ENCODE results near the gene GFOD1. TPM values are rescaled to one million over a fixed set of nuclear protein-coding genes. Genes with fewer than 3 reads are reported as not detected.
"Not testable (repeated sequence)": the region's sequence is repeated elsewhere in the genome, so short reads cannot be mapped to it uniquely, and the experiment has no call there.

GFOD1 gene
- total RNA-seq, 1 experiment from 2014 or later, result 6.1 TPM

DNA sequence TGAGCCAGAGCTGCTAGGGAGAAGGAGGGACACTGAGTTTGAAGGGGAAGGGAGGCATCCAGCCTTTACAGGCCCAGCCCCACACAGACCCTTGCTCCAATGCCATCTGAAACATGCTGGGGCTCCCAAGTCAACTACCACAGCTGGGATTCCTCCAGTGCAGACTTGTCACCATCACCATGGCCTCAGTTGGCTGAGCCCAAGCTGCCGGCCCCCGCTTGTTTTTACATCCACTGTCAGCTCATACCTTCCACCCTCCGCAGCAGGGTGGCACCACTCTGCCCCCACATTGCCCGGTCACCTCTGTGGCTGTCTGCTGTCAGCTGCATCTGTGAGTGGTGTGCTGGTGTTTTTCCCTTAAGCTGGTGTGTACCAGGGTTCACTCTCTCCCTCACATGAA is 26.1 kb downstream of the GFOD1 start:
- H2AK5ac ChIP-seq (ENCODE audit: insufficient read length, low read length), result no peak overlapping the region
- H3K4me1 ChIP-seq (ENCODE audit: insufficient read depth, low read length), result peaks cover 18% of the 10 kb centered on the region
- Mint-ChIP-seq H3K4me3 (no peak overlapping the region), H3K36me3 (ENCODE audit: insufficient read depth in 1 of 3, low read depth in 3 of 3) (no peaks in the 10 kb centered on the region), H3K27me3 (ENCODE audit: low read depth) (no peaks in the 10 kb centered on the region), H3K9me3 (no peaks in the 10 kb centered on the region), H3K27ac (peak overlapping the region in 1 of 3 experiments; percentile 53; a peak in 1 of 7 replicates), H3K4me1 (peaks cover 43 to 55% of the 10 kb centered on the region in 2 experiments)
- no peak overlapping the region for H3T11ph ChIP-seq (ENCODE audit: low read length)
- H3K23ac ChIP-seq (ENCODE audit: insufficient read length, low read depth, low read length), result no peak overlapping the region
- no peak overlapping the region for H2AFZ ChIP-seq (ENCODE audit: low read length)
- no peak overlapping the region for H2BK15ac ChIP-seq (ENCODE audit: low read depth, low read length)
- no peak overlapping the region for H3K4ac ChIP-seq (ENCODE audit: low read depth, low read length)
- H3K9me3 ChIP-seq (ENCODE audit: control insufficient read depth, low read depth, low read length), result no peaks in the 10 kb centered on the region
- no peak for DNase-seq
- H3K56ac ChIP-seq (ENCODE audit: insufficient read length, low read depth, low read length), result no peak overlapping the region
- H3K79me1 ChIP-seq (ENCODE audit: insufficient read depth, low read depth, low read length, poor library complexity, severe bottlenecking), result no peaks in the 10 kb centered on the region
- H2BK120ac ChIP-seq (ENCODE audit: low read depth, low read length, poor library complexity, severe bottlenecking), result no peak overlapping the region
- no peak overlapping the region for H4K5ac ChIP-seq (ENCODE audit: insufficient read length, low read depth, low read length)
- H3K27ac ChIP-seq (ENCODE audit: insufficient read length, low read depth, low read length), result no peak overlapping the region
- H4K20me1 ChIP-seq (ENCODE audit: control insufficient read depth, insufficient read depth, insufficient read length), result no peaks in the 10 kb centered on the region
- no peak for TF ChIP-seq CTCF (conservative IDR thresholded peaks at IDR 0.05)
- H3K14ac ChIP-seq (ENCODE audit: insufficient read depth, low read length), result no peak overlapping the region
- H3K79me2 ChIP-seq (ENCODE audit: insufficient read depth, low read length), result no peaks in the 10 kb centered on the region
- H3K4me2 ChIP-seq (ENCODE audit: insufficient read depth, insufficient read length, low read length), result no peak overlapping the region
- H4K8ac ChIP-seq (replicated peaks; ENCODE audit: insufficient read length, low read depth, low read length), result no peak overlapping the region
- H3K9ac ChIP-seq (ENCODE audit: extremely low read depth, insufficient read length, low read length), result no peak overlapping the region
- no peak overlapping the region for H2BK20ac ChIP-seq (ENCODE audit: low read depth, low read length, poor library complexity, severe bottlenecking)
- H2BK5ac ChIP-seq (ENCODE audit: insufficient read length, low read length), result no peak overlapping the region
- H2BK12ac ChIP-seq (ENCODE audit: insufficient read length, low read depth, low read length), result no peak overlapping the region
- no peaks in the 10 kb centered on the region for H3K27me3 ChIP-seq (ENCODE audit: insufficient read depth, low read length)
- H3K23me2 ChIP-seq (ENCODE audit: insufficient read length, low read depth, low read length, poor library complexity, severe bottlenecking), result no peaks in the 10 kb centered on the region
- WGBS (ENCODE audit: extremely low coverage, insufficient read length, low lambda C conversion rate), result no CpG with 5 or more reads among the region's 4 CpGs
- H4K91ac ChIP-seq (ENCODE audit: insufficient read length, low read depth, low read length), result no peak overlapping the region
- H3K18ac ChIP-seq (ENCODE audit: insufficient read length, low read depth, low read length), result no peak overlapping the region

GRCh38 chr6:13460289-13460688 is 27.1 kb downstream of the GFOD1 start:
- H3K27ac ChIP-seq (ENCODE audit: insufficient read length, low read depth, low read length); H2BK20ac ChIP-seq (ENCODE audit: low read depth, low read length, poor library complexity, severe bottlenecking); H4K91ac ChIP-seq (ENCODE audit: insufficient read length, low read depth, low read length); H3K9me3 Mint-ChIP-seq; H3K14ac ChIP-seq (ENCODE audit: insufficient read depth, low read length); H3K18ac ChIP-seq (ENCODE audit: insufficient read length, low read depth, low read length); H2BK15ac ChIP-seq (ENCODE audit: low read depth, low read length); H3K4me3 Mint-ChIP-seq; H3K9ac ChIP-seq (ENCODE audit: extremely low read depth, insufficient read length, low read length); H2AK5ac ChIP-seq (ENCODE audit: insufficient read length, low read length); H3T11ph ChIP-seq (ENCODE audit: low read length); H4K20me1 ChIP-seq (ENCODE audit: control insufficient read depth, insufficient read depth, insufficient read length); H3K36me3 Mint-ChIP-seq (ENCODE audit: insufficient read depth in 1 of 3, low read depth in 3 of 3); H4K5ac ChIP-seq (ENCODE audit: insufficient read length, low read depth, low read length); H3K9me3 ChIP-seq (ENCODE audit: control insufficient read depth, low read depth, low read length); H3K27me3 ChIP-seq (ENCODE audit: insufficient read depth, low read length); H3K56ac ChIP-seq (ENCODE audit: insufficient read length, low read depth, low read length); H2AFZ ChIP-seq (ENCODE audit: low read length); H3K23ac ChIP-seq (ENCODE audit: insufficient read length, low read depth, low read length); DNase-seq; H4K8ac ChIP-seq (replicated peaks; ENCODE audit: insufficient read length, low read depth, low read length); H2BK5ac ChIP-seq (ENCODE audit: insufficient read length, low read length); H3K27ac Mint-ChIP-seq; H3K4ac ChIP-seq (ENCODE audit: low read depth, low read length); H3K23me2 ChIP-seq (ENCODE audit: insufficient read length, low read depth, low read length, poor library complexity, severe bottlenecking); H3K79me1 ChIP-seq (ENCODE audit: insufficient read depth, low read depth, low read length, poor library complexity, severe bottlenecking); H3K4me2 ChIP-seq (ENCODE audit: insufficient read depth, insufficient read length, low read length); H2BK120ac ChIP-seq (ENCODE audit: low read depth, low read length, poor library complexity, severe bottlenecking); H2BK12ac ChIP-seq (ENCODE audit: insufficient read length, low read depth, low read length); H3K27me3 Mint-ChIP-seq (ENCODE audit: low read depth); H3K79me2 ChIP-seq (ENCODE audit: insufficient read depth, low read length): not testable (repeated sequence)
- peaks cover 35 to 46% of the 10 kb centered on the region in 2 experiments for H3K4me1 Mint-ChIP-seq
- no CpG with 5 or more reads among the region's 2 CpGs for WGBS (ENCODE audit: extremely low coverage, insufficient read length, low lambda C conversion rate)
- H3K4me1 ChIP-seq (ENCODE audit: insufficient read depth, low read length), result peaks cover 15% of the 10 kb centered on the region
